ENCODE data around the gene DYRK1B.
A peak's percentile ranks its signal among the peaks of the same experiment; 100 is the strongest.

The DYRK1B gene

GRCh38 chr19:39852882-39853281 lies 18.9 kb upstream of the DYRK1B start:
- no peak for DNase-seq

- no peak for DNase-seq
Observed at GRCh38 chr19:39850892-39851291, 16.9 kb upstream of the DYRK1B start.

- no peak for DNase-seq
Observed at GRCh38 chr19:39848392-39848791, 14.4 kb upstream of the DYRK1B start.

GRCh38 chr19:39847525-39847924 lies 13.6 kb upstream of the DYRK1B start:
- DNase-seq, result no peak

GRCh38 chr19:39846678-39847486 lies 12.9 kb upstream of the DYRK1B start:
- DNase-seq, result no peak

- DNase-seq, result peak; percentile 49
Observed at GRCh38 chr19:39845933-39846677, 12.1 kb upstream of the DYRK1B start, which contains the start of gene FBL. Gene FBL, minus strand, starts transcription at chr19:39846379. Its CDS starts 79 bp downstream, at chr19:39846300.

- no peak for DNase-seq
Observed at GRCh38 chr19:39845584-39845932, 11.6 kb upstream of the DYRK1B start.

GRCh38 chr19:39845172-39845571 lies 11.2 kb upstream of the DYRK1B start:
- DNase-seq, result no peak

- no peak for DNase-seq
Observed at GRCh38 chr19:39843919-39844793, 10.2 kb upstream of the DYRK1B start.

- DNase-seq, result no peak
Observed at GRCh38 chr19:39842693-39843435, 8.9 kb upstream of the DYRK1B start.

GRCh38 chr19:39841041-39841440 lies 7.1 kb upstream of the DYRK1B start:
- no peak for DNase-seq

- no peak for DNase-seq
Observed at GRCh38 chr19:39840492-39840891, 6.5 kb upstream of the DYRK1B start.

GRCh38 chr19:39839678-39840327 lies 5.8 kb upstream of the DYRK1B start:
- DNase-seq, result no peak

- no peak for DNase-seq
Observed at GRCh38 chr19:39838569-39838968, 4.6 kb upstream of the DYRK1B start.

- no peak for DNase-seq
Observed at GRCh38 chr19:39837978-39838377, 4.0 kb upstream of the DYRK1B start.

- DNase-seq, result no peak
Observed at GRCh38 chr19:39834287-39834841, 402 bp upstream of the DYRK1B start.

- DNase-seq, result no peak
Observed at GRCh38 chr19:39833160-39833463, 850 bp downstream of the DYRK1B start.

GRCh38 chr19:39832341-39833083 lies 1.4 kb downstream of the DYRK1B start:
- DNase-seq, result no peak

GRCh38 chr19:39831679-39832078 lies 2.3 kb downstream of the DYRK1B start:
- no peak for DNase-seq

- DNase-seq, result no peak
Observed at GRCh38 chr19:39830847-39831246, 3.1 kb downstream of the DYRK1B start.

GRCh38 chr19:39830406-39830805 lies 3.6 kb downstream of the DYRK1B start:
- DNase-seq, result no peak
